HUDEP-2 (cell line): ENCODE data around the gene GGA3.
"Not testable (repeated sequence)": the region's sequence is repeated elsewhere in the genome, so short reads cannot be mapped to it uniquely, and the experiment has no call there.

Experiments
- DNase-seq, 76 experiments: peaks; one replicate each; lab custom pipeline; 2025; ENCODE audit not compliant: unreplicated experiment in 76 of 76; lab: John Stamatoyannopoulos, UW

GGA3 gene

GRCh38 chr17:75272848-75273184 lies 11.4 kb upstream of the GGA3 start:
- no peak for DNase-seq

DNA sequence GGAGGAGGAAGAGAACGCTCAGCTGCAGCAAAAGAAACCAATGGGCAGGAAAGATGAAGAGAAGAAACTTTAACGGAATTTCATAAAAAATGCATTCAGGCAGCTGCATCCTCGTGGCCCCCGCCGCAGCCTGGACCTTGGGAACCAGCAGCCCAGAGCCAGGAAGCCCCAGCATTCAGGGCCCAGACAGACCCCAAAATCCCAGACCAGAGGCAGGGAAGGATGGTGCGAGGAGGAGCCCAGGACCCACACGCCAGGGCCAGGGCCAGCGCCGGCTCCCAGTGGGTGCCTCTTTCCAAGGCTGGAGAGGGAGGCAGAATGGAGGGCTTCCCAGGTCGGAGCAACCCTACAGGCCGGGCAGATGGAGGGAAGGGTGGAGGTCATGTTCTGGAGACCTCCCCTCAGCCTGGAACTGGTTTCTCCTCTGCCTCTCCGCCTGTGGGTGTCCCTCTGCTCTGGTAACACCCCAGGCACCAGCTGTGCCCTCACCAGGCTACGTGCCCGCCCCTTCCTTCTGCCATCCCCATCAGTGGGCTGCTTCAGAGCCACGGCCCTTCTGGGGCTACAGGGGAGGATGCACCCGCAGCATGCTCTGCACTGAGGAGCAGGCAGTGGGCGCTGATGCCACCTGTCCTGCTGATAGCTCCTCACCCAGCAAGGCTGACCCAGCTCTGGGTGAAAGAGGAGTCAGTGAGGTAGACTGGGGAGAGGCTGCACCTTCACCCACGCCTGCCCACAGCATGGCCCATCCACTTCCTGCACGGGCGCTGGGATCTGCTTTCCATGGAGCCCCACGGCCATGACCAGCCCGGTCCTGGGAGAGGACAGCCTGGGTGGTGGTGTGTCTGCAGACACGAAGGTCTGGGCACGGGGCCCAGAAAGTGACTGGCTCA lies 10.8 kb upstream of the GGA3 start:
- DNase-seq: peak in 36 of 76 experiments; percentile 6 to 58 (median 25)

- DNase-seq: peak in 70 of 76 experiments; percentile 17 to 86 (median 66)
Observed at GRCh38 chr17:75271233-75271954, 10.0 kb upstream of the GGA3 start.

DNA sequence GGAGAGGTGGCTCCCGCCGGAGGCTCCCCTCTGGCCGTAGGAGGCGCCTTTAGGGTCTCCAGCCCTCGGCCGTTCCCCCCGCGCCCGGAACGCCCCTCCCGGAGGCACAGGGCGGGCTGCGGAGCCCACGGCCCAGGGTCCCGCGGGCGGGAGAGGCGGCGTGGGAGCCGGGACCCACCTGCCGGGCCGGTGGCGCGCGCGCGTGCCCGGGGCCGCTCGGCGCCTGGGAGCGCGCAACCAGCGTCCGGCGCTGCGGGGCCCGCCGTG lies 9.5 kb upstream of the GGA3 start, which contains the start of gene MIF4GD:
MIF4GD (minus strand) TSS at position 266 of the 267 bp plus-strand sequence. CDS start 1,036 bp downstream, outside the sequence.
- no peak for DNase-seq

- peak in 63 of 76 experiments; percentile 13 to 91 (median 59) for DNase-seq
Observed at GRCh38 chr17:75270218-75270965, 9.0 kb upstream of the GGA3 start.

GRCh38 chr17:75269844-75270217 lies 8.4 kb upstream of the GGA3 start:
- no peak for DNase-seq

DNA sequence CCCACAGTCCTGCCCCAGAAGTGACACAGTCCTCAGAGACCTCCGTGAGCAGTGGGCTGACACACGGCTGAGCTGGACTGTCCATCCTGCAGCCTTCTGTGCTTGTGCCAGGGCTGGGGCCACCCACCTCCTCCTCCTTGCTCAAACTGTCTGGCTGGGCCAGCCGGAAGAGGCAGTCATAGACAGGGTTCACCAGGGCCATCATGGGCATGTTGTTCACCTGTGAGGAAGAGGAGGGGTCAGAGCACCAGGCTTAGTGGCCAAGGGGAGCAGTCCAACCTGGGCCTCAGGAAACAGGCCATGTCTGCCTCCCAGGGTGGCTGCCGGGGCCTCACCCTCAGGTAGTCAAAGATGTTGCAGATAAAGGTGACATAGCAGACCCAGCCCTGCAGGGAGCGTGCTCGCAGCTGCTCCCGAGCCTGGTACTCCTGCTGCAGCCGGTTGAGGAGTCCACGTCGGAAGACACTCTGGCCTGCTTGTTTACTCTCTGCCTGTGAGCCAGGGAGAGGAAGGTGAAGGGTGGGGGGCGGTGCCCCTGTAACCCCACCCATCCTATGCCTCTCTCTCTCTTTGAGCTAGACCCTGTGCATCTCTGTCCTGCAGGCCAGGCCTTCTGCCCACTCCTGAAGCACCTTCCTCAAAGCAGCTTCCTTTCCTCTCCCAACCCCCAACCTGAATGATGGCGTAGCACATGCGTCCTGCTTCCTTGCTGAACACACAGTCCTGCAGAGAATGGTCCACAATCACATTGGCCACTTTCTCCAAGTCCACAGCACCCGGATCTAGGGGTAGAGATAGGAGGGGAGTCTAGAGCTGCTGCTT lies 6.2 kb upstream of the GGA3 start:
- peak in 2 of 76 experiments; percentile 20 to 21 for DNase-seq

GRCh38 chr17:75267153-75267410 lies 5.7 kb upstream of the GGA3 start:
- no peak for DNase-seq

- DNase-seq: no peak
Observed at GRCh38 chr17:75266316-75267152, 5.1 kb upstream of the GGA3 start.

DNA sequence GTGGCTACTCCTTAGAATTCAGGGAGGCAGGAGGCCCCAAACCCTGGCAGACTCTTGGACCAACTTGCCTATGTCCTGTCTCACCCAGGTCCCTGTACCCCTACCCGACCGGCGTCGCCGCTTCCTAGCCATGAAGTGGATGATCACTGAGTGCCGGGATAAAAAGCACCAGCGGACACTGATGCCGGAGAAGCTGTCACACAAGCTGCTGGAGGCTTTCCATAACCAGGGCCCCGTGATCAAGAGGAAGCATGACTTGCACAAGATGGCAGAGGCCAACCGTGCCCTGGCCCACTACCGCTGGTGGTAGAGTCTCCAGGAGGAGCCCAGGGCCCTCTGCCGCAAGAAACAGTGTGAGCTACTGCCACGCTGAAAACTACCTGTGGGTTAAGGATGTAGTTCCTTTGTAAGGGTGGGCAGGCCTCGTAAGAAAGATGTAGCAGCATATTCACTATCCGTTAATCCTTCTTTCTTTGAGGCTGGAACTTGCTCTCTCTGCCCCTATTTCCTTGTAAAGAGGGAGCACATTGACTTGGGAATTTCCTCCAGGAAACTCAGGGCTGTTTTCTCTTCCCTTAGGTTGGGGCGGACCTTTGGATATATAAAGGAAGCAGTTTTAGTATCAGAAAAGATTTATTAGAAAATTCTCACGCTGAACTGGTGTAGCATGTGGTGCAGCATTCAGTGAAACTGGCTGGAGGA lies 4.4 kb upstream of the GGA3 start:
- no peak for DNase-seq

DNA sequence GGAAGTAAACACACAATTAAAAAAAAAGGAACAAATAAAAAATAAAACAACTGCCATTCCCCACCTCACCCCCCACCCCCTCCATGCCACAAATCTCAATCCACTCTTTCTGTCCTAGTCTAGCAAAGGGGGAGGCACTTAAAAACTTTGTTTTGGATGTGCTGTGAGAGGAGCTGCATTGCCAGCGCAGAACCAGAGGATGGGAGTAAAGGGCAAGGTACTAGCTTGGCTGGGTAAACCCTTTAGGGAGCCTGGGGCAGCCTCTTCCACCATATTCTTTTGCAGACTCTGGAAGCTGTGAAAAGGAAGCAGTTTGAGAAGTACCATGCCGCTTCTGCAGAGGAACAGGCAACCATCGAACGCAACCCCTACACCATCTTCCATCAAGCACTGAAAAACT lies 1.6 kb upstream of the GGA3 start:
- DNase-seq: peak in 1 of 76 experiments; percentile 28

GRCh38 chr17:75262112-75262606 lies 753 bp upstream of the GGA3 start:
- peak in 4 of 76 experiments; percentile 6 to 59 (median 53) for DNase-seq

GRCh38 chr17:75260641-75261335 lies 618 bp downstream of the GGA3 start:
- DNase-seq: peak in 3 of 76 experiments; percentile 25 to 38 (median 34)

GRCh38 chr17:75257228-75257627 lies 4.2 kb downstream of the GGA3 start:
- not testable (repeated sequence) for DNase-seq

DNA sequence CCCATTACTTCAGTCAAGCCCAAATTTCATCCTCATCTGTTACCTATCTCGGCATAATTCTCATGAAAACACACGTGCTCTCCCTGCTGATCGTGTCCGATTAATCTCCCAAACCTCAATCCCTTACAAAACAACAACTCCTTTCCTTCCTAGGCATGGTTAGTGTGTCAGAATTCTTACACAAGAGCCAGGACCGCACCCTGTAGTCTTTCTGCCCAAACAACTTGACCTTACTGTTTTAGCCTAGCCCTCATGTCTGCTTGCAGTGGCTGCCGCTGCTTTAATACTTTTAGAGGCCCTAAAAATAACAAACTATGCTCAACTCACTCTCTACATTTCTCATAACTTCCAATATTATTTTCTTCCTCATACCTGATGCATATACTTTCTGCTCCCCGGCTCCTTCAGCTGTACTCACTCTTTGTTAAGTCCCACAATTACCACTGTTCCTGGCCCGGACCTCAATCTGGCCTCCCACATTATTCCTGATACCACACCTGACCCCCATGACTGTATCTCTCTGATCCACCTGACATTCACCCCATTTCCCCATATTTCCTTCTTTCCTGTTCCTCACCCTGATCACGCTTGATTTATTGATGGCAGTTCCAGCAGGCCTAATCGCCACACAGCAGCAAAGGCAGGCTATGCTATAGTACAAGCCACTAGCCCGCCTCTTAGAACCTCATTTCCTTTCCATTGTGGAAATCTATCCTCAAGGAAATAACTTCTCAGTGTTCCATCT lies 5.3 kb downstream of the GGA3 start:
- not testable (repeated sequence) for DNase-seq

GRCh38 chr17:75252039-75252816 lies 9.2 kb downstream of the GGA3 start:
- no peak for DNase-seq

DNA sequence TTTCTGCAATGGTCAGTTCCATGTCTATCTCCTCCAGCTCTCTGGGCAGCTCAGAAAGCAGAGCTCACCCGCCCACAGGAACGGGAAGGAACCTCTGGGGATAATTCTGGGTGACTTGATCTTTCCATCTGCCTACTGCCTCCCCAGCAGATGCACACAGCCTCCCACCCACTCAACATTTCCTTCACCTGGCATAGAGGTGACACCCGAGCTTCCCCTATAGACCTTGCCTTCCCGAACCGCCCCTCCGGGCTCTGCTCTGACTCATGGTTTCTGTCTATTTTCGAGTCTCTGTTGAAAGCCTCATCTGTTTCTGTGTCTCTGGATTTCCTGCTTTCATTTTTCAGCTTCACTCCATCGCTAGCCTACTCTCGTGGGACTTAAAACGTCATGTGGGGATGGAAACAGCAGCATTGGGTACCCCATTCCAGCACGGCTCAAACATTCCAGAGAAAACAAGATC lies 11.4 kb downstream of the GGA3 start:
- DNase-seq: no peak
